Liver (tissue), 9 donors: Measurements from ENCODE around the gene TBX5. TPM values are rescaled to one million over a fixed set of nuclear protein-coding genes. Genes with fewer than 3 reads are reported as not detected.

Experiments
- DNase-seq: peaks from one replicate; pipeline ENCODE4 v3.0.0-alpha.2; 2017; ENCODE audit warnings: low spot score
- H3K27ac ChIP-seq, 2 donors: one replicate each; pipeline ENCODE4 v1.7.0; 2013; ENCODE audit warnings: inconsistent platforms in 2 of 2, low read length in 2 of 2, control low read depth in 1 of 2, low read depth in 1 of 2, mild to moderate bottlenecking in 1 of 2
- H3K27me3 ChIP-seq, 4 donors: one replicate each; pipeline versions ENCODE4 v1.6.1 to v1.7.0; 2013; ENCODE audit warnings: low read length in 3 of 4, inconsistent platforms in 1 of 4, mild to moderate bottlenecking in 1 of 4, moderate library complexity in 1 of 4; ENCODE audit not compliant: control insufficient read depth in 4 of 4, insufficient read depth in 4 of 4
- H3K36me3 ChIP-seq, 4 donors: one replicate each; pipeline versions ENCODE4 v1.6.1 to v1.7.0; 2013; ENCODE audit warnings: low read length in 3 of 4, mild to moderate bottlenecking in 3 of 4, low read depth in 1 of 4, moderate library complexity in 1 of 4; ENCODE audit not compliant: control insufficient read depth in 4 of 4, insufficient read depth in 3 of 4
- H3K4me1 ChIP-seq, 4 donors: one replicate each; pipeline versions ENCODE4 v1.6.1 to v1.7.0; 2013; ENCODE audit warnings: low read length in 3 of 4, mild to moderate bottlenecking in 3 of 4, moderate library complexity in 1 of 4; ENCODE audit not compliant: control insufficient read depth in 4 of 4, insufficient read depth in 4 of 4
- H3K4me3 ChIP-seq, 3 donors: one replicate each; pipeline versions ENCODE4 v1.6.1 to v1.7.0; 2013; ENCODE audit warnings: low read length in 3 of 3, control low read depth in 1 of 3, low read depth in 1 of 3, mild to moderate bottlenecking in 1 of 3
- H3K9ac ChIP-seq, 2 donors: one replicate each; pipeline ENCODE4 v1.7.0; 2013; ENCODE audit warnings: low read length in 2 of 2, mild to moderate bottlenecking in 2 of 2, moderate library complexity in 2 of 2, control low read depth in 1 of 2, low read depth in 1 of 2
- H3K9me3 ChIP-seq, 4 donors: one replicate each; pipeline versions ENCODE4 v1.6.1 to v1.7.0; 2013; ENCODE audit warnings: low read length in 3 of 4; ENCODE audit not compliant: control insufficient read depth in 4 of 4
- EGR1 ChIP-seq, 2 donors: IDR thresholded peaks; 2 replicates each; pipeline ENCODE4 v1.6.1; 2016 to 2018; ENCODE audit warnings: antibody characterized with exemption in 2 of 2, low read depth in 2 of 2
- FOXA2 ChIP-seq: IDR thresholded peaks from 2 replicates; pipeline ENCODE4 v1.6.1; 2016; ENCODE audit warnings: antibody characterized with exemption
- GABPA ChIP-seq, 2 donors: IDR thresholded peaks in 1 of 2; conservative IDR thresholded peaks in 1 of 2; 2 replicates each; pipeline ENCODE4 v1.6.1; 2016; ENCODE audit warnings: antibody characterized with exemption in 2 of 2, mild to moderate bottlenecking in 1 of 2, moderate library complexity in 1 of 2
- HNF4G ChIP-seq: IDR thresholded peaks from 2 replicates; pipeline ENCODE4 v1.6.1; 2016; ENCODE audit warnings: antibody characterized with exemption
- JUND ChIP-seq, 2 donors: IDR thresholded peaks; 2 replicates each; pipeline ENCODE4 v1.6.1; 2016; ENCODE audit warnings: antibody characterized with exemption in 2 of 2
- NR2F2 ChIP-seq: IDR thresholded peaks from 2 replicates; pipeline ENCODE4 v1.6.1; 2016; ENCODE audit warnings: antibody characterized with exemption
- RAD21 ChIP-seq, 2 donors: IDR thresholded peaks; 2 replicates each; pipeline ENCODE4 v1.6.1; 2016; ENCODE audit warnings: antibody characterized with exemption in 2 of 2, mild to moderate bottlenecking in 2 of 2
- RXRA ChIP-seq, 2 donors: IDR thresholded peaks; 2 replicates each; pipeline ENCODE4 v1.6.1; 2017 to 2018; ENCODE audit warnings: antibody characterized with exemption in 2 of 2, mild to moderate bottlenecking in 1 of 2
- SP1 ChIP-seq: IDR thresholded peaks from 2 replicates; pipeline ENCODE4 v1.6.1; 2018; ENCODE audit warnings: antibody characterized with exemption, mild to moderate bottlenecking
- TAF1 ChIP-seq: conservative IDR thresholded peaks from 2 replicates; pipeline ENCODE4 v1.6.1; 2016; ENCODE audit warnings: antibody characterized with exemption, mild to moderate bottlenecking
- YY1 ChIP-seq: IDR thresholded peaks from 2 replicates; pipeline ENCODE4 v1.6.1; 2016; ENCODE audit warnings: antibody characterized with exemption, mild to moderate bottlenecking
- WGBS: extraction: QIAGEN DNeasy Blood & Tissue Kit; methylation state at CpG from one replicate; pipeline ENCODE4 v1.1.7; 2013; 5-methylcytosine and 5-hydroxymethylcytosine counted together
- polyA plus RNA-seq, 2 donors: library from polyadenylated mRNA; stranded (reverse) in 1 of 2; unstranded in 1 of 2; fragments of 200-250 nt in 1 of 2; fragments of >200 nt in 1 of 2; fragmentation: Nextera tagmentation in 1 of 2; extraction: Ambion mirVana in 1 of 2; gene quantifications; one replicate each; pipeline versions ENCODE4 v1.2.1 to v1.2.3, GENCODE V29; 2013 to 2015
- total RNA-seq, 2 donors: library from RNA; depleted of rRNA; stranded (reverse); fragments of >200 nt; gene quantifications; one replicate each; pipeline ENCODE4 v1.2.3, GENCODE V29; 2014
- TF ChIP-seq, protein P1 (sequence below): fragments of 150-350 bp; IDR thresholded peaks from 2 replicates; pipeline ENCODE4 v1.5.1; 2017; ENCODE audit warnings: improper control_type of control experiment, low read depth, low read length; ENCODE audit not compliant: missing input control
- TF ChIP-seq, protein P2 (sequence below): IDR thresholded peaks from 2 replicates; pipeline ENCODE4 v1.6.1; 2016; ENCODE audit warnings: antibody characterized with exemption, mild to moderate bottlenecking
- TF ChIP-seq, protein P3 (sequence below): IDR thresholded peaks from 2 replicates; pipeline ENCODE4 v1.6.1; 2016; ENCODE audit warnings: antibody characterized with exemption
- TF ChIP-seq, protein P4 (sequence below): IDR thresholded peaks from 2 replicates; pipeline ENCODE4 v1.6.1; 2016; ENCODE audit warnings: antibody characterized with exemption
- TF ChIP-seq, protein P5 (sequence below): IDR thresholded peaks from 2 replicates; pipeline ENCODE4 v1.6.1; 2016; ENCODE audit warnings: antibody characterized with exemption
- donor health status: healthy.
- donor health status: healthy.
- donor health status: healthy.
- donor health status: healthy.
- donor health status: healthy.

Gene TBX5
- total and polyA plus RNA-seq, 4 donors, result 0.03 TPM; not detected in 3

- WGBS, result 35% methylated on average over 14 of the region's 14 CpGs
- Histone ChIP-seq H3K9ac (no peak overlapping the region), H3K4me3 (no peak overlapping the region), H3K9me3 (no peaks in the 10 kb centered on the region), H3K27ac (no peak overlapping the region), H3K4me1 (peaks cover 4 to 10% (median 9%) of the 10 kb centered on the region in 4 donors), H3K27me3 (peaks cover 12 to 37% (median 25%) of the 10 kb centered on the region in 4 donors), H3K36me3 (no peaks in the 10 kb centered on the region)
- no peak for DNase-seq
- no peak for TF ChIP-seq HNF4G
- no peak for TF ChIP-seq EGR1 (IDR thresholded peaks at IDR 0.05; ENCODE audit: low read depth in 2 of 2)
- TF ChIP-seq RAD21 (IDR thresholded peaks at IDR 0.05), result no peak
- no peak for TF ChIP-seq SP1
- TF ChIP-seq, protein P1, sequence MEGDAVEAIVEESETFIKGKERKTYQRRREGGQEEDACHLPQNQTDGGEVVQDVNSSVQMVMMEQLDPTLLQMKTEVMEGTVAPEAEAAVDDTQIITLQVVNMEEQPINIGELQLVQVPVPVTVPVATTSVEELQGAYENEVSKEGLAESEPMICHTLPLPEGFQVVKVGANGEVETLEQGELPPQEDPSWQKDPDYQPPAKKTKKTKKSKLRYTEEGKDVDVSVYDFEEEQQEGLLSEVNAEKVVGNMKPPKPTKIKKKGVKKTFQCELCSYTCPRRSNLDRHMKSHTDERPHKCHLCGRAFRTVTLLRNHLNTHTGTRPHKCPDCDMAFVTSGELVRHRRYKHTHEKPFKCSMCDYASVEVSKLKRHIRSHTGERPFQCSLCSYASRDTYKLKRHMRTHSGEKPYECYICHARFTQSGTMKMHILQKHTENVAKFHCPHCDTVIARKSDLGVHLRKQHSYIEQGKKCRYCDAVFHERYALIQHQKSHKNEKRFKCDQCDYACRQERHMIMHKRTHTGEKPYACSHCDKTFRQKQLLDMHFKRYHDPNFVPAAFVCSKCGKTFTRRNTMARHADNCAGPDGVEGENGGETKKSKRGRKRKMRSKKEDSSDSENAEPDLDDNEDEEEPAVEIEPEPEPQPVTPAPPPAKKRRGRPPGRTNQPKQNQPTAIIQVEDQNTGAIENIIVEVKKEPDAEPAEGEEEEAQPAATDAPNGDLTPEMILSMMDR, result no peak
- TF ChIP-seq, protein P2, sequence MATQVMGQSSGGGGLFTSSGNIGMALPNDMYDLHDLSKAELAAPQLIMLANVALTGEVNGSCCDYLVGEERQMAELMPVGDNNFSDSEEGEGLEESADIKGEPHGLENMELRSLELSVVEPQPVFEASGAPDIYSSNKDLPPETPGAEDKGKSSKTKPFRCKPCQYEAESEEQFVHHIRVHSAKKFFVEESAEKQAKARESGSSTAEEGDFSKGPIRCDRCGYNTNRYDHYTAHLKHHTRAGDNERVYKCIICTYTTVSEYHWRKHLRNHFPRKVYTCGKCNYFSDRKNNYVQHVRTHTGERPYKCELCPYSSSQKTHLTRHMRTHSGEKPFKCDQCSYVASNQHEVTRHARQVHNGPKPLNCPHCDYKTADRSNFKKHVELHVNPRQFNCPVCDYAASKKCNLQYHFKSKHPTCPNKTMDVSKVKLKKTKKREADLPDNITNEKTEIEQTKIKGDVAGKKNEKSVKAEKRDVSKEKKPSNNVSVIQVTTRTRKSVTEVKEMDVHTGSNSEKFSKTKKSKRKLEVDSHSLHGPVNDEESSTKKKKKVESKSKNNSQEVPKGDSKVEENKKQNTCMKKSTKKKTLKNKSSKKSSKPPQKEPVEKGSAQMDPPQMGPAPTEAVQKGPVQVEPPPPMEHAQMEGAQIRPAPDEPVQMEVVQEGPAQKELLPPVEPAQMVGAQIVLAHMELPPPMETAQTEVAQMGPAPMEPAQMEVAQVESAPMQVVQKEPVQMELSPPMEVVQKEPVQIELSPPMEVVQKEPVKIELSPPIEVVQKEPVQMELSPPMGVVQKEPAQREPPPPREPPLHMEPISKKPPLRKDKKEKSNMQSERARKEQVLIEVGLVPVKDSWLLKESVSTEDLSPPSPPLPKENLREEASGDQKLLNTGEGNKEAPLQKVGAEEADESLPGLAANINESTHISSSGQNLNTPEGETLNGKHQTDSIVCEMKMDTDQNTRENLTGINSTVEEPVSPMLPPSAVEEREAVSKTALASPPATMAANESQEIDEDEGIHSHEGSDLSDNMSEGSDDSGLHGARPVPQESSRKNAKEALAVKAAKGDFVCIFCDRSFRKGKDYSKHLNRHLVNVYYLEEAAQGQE, result no peak
- TF ChIP-seq, protein P3, sequence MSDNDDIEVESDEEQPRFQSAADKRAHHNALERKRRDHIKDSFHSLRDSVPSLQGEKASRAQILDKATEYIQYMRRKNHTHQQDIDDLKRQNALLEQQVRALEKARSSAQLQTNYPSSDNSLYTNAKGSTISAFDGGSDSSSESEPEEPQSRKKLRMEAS, result no peak
These were observed 5.3 kb upstream of the TBX5 start for GRCh38 chr12:114411071-114411837.

DNA sequence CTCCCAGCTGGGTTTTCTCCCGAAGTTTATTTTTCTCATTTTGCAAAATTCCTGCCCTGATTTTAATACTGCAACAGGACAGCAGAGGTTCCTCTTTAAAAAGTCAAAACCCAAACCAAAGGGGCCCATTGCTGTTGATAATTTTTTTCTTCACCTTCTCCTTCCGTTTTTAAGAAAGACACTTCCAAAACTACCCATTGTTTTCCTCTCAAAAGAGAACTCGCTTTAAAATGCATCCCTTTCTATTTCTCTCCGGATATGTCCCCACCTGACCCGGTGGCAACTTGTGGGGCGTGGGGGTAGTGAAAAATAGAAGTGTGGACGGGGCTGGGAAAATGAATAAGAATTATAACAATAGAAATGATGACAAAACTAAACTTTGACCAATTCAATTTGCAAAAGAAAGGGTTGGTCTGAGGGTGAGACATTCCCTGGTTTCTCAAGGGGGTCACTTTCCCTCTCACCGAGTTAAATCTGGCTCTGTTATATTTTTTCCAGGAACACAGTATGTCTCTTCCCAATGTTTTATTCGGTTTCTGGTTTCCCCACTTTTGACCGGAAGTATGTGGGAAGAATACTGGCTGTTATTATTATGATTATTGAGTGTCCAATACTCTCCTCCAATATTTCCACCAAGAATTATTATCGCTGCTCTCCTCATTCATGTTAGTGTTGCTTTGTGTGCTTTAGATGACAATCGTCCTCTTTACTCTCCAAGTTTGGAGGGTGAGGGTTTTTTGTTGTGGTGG lies 4.1 kb upstream of the TBX5 start:
- peaks cover 9 to 33% (median 21%) of the 10 kb centered on the region in 4 donors for H3K27me3 ChIP-seq
- no peaks in the 10 kb centered on the region for H3K9me3 ChIP-seq
- WGBS, result 14% methylated on average over 12 of the region's 12 CpGs
- DNase-seq, result no peak
- H3K27ac ChIP-seq, result no peak overlapping the region
- TF ChIP-seq JUND (IDR thresholded peaks at IDR 0.05) (no peak), YY1 (no peak), GABPA (IDR thresholded peaks at IDR 0.05 in 1 of 2, conservative IDR thresholded peaks at IDR 0.05 in 1 of 2) (no peak), EGR1 (IDR thresholded peaks at IDR 0.05; ENCODE audit: low read depth in 2 of 2) (no peak), SP1 (no peak), RAD21 (IDR thresholded peaks at IDR 0.05) (no peak), RXRA (IDR thresholded peaks at IDR 0.05) (no peak), FOXA2 (no peak), TAF1 (no peak), NR2F2 (no peak), HNF4G (no peak)
- TF ChIP-seq, protein P2, result no peak
- TF ChIP-seq, protein P4, sequence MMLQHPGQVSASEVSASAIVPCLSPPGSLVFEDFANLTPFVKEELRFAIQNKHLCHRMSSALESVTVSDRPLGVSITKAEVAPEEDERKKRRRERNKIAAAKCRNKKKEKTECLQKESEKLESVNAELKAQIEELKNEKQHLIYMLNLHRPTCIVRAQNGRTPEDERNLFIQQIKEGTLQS, result no peak
- TF ChIP-seq, protein P5, sequence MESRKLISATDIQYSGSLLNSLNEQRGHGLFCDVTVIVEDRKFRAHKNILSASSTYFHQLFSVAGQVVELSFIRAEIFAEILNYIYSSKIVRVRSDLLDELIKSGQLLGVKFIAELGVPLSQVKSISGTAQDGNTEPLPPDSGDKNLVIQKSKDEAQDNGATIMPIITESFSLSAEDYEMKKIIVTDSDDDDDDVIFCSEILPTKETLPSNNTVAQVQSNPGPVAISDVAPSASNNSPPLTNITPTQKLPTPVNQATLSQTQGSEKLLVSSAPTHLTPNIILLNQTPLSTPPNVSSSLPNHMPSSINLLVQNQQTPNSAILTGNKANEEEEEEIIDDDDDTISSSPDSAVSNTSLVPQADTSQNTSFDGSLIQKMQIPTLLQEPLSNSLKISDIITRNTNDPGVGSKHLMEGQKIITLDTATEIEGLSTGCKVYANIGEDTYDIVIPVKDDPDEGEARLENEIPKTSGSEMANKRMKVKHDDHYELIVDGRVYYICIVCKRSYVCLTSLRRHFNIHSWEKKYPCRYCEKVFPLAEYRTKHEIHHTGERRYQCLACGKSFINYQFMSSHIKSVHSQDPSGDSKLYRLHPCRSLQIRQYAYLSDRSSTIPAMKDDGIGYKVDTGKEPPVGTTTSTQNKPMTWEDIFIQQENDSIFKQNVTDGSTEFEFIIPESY, result no peak
- TF ChIP-seq, protein P3, result no peak
- peak overlapping the region in 1 of 3 donors; percentile 46 for H3K4me3 ChIP-seq
- no peaks in the 10 kb centered on the region for H3K36me3 ChIP-seq
- no peak overlapping the region for H3K9ac ChIP-seq
- peaks cover 6 to 10% (median 9%) of the 10 kb centered on the region in 4 donors for H3K4me1 ChIP-seq
